COLO829 (cell line): ENCODE measurements around the gene UNC45A.
"Not testable (repeated sequence)": the region's sequence is repeated elsewhere in the genome, so short reads cannot be mapped to it uniquely, and the experiment has no call there.

ENCODE experiments used
- DNase-seq: peaks from one replicate; pipeline ENCODE4 v3.0.0; 2012; ENCODE audit warnings: low spot score

UNC45A gene

GRCh38 chr15:90934949-90935751, at the start of gene UNC45A:
Gene UNC45A, plus strand, starts transcription at chr15:90935285. Its CDS starts 40 bp downstream, at chr15:90935325.
- peak; percentile 98 for DNase-seq

- peak; percentile 40 for DNase-seq
Observed at GRCh38 chr15:90885432-90886290, 49.4 kb upstream of the UNC45A start.

GRCh38 chr15:90886291-90886614, 48.8 kb upstream of the UNC45A start:
- no peak for DNase-seq

GRCh38 chr15:90887037-90887481, 48.0 kb upstream of the UNC45A start:
- DNase-seq: no peak

GRCh38 chr15:90889313-90889730, 45.8 kb upstream of the UNC45A start:
- DNase-seq: no peak

GRCh38 chr15:90889736-90890456, 45.2 kb upstream of the UNC45A start:
- no peak for DNase-seq

- DNase-seq: no peak
Observed at GRCh38 chr15:90890839-90891238, 44.2 kb upstream of the UNC45A start.

GRCh38 chr15:90891346-90891949, 43.6 kb upstream of the UNC45A start:
- no peak for DNase-seq

- DNase-seq: no peak
Observed at GRCh38 chr15:90892023-90892422, 43.1 kb upstream of the UNC45A start.

- DNase-seq: no peak
Observed at GRCh38 chr15:90892498-90893174, 42.4 kb upstream of the UNC45A start.

GRCh38 chr15:90893175-90894090, 41.7 kb upstream of the UNC45A start:
- no peak for DNase-seq

GRCh38 chr15:90895571-90896117, 39.4 kb upstream of the UNC45A start:
- DNase-seq: no peak

GRCh38 chr15:90897131-90897655, 37.9 kb upstream of the UNC45A start:
- DNase-seq: not testable (repeated sequence)

- DNase-seq: no peak
Observed at GRCh38 chr15:90901175-90902039, 33.7 kb upstream of the UNC45A start.

- peak; percentile 92 for DNase-seq
Observed at GRCh38 chr15:90902040-90902839, 32.8 kb upstream of the UNC45A start.

- peak; percentile 82 for DNase-seq
Observed at GRCh38 chr15:90902840-90903732, 32.0 kb upstream of the UNC45A start, which contains the start of gene MAN2A2. Gene MAN2A2, plus strand, starts transcription at chr15:90903302. Its CDS starts 906 bp downstream, at chr15:90904208.
